HEK293 (cell line): Measurements from ENCODE around the gene EYS.

Source experiments
- GLIS2 ChIP-seq: fragments of 450-650 bp; formaldehyde crosslinking; IDR thresholded peaks from 2 replicates; pipeline ENCODE4 v1.5.1; 2016; ENCODE audit warnings: missing biosample characterization, missing genetic modification characterization
- KLF16 ChIP-seq: fragments of 450-650 bp; formaldehyde crosslinking; IDR thresholded peaks from 2 replicates; pipeline ENCODE4 v1.5.1; 2017; ENCODE audit warnings: missing biosample characterization, missing genetic modification characterization
- SETDB1 ChIP-seq: IDR thresholded peaks from one replicate; pipeline ENCODE4 v1.6.1; 2017; ENCODE audit warnings: mild to moderate bottlenecking, low read length, moderate library complexity, mixed read lengths; ENCODE audit not compliant: insufficient read length
- TCF7L2 ChIP-seq: IDR thresholded peaks from 2 replicates; pipeline ENCODE4 v1.6.1; 2011; ENCODE audit warnings: low read depth, mild to moderate bottlenecking, inconsistent platforms, low read length, moderate library complexity, borderline replicate concordance
- YY1 ChIP-seq: fragments of 450-650 bp; formaldehyde crosslinking; IDR thresholded peaks from 2 replicates; pipeline ENCODE4 v1.5.1; 2018; ENCODE audit warnings: missing biosample characterization, missing genetic modification characterization
- ZBTB1 ChIP-seq: fragments of 450-650 bp; formaldehyde crosslinking; IDR thresholded peaks from 2 replicates; pipeline ENCODE4 v1.5.1; 2016; ENCODE audit warnings: missing biosample characterization, missing genetic modification characterization
- ZFP69B ChIP-seq: fragments of 450-650 bp; formaldehyde crosslinking; IDR thresholded peaks from 2 replicates; pipeline ENCODE4 v1.5.1; 2016; ENCODE audit warnings: missing biosample characterization, missing genetic modification characterization
- ZNF138 ChIP-seq: fragments of 450-650 bp; formaldehyde crosslinking; IDR thresholded peaks from 2 replicates; pipeline ENCODE4 v1.5.1; 2016; ENCODE audit warnings: missing biosample characterization, missing genetic modification characterization, borderline replicate concordance
- ZNF274 ChIP-seq, 2 experiments: fragments of 200-500 bp in 1 of 2; fragments of 450-650 bp in 1 of 2; sonication (Bioruptor generic) in 1 of 2; formaldehyde crosslinking in 1 of 2; IDR thresholded peaks; 2 replicates each; pipeline versions ENCODE4 v1.5.1 to v1.6.1; 2014 to 2016; ENCODE audit warnings: borderline replicate concordance in 1 of 2, inconsistent platforms in 1 of 2, low read length in 1 of 2, missing biosample characterization in 1 of 2, missing genetic modification characterization in 1 of 2
- ZNF366 ChIP-seq: fragments of 450-650 bp; formaldehyde crosslinking; conservative IDR thresholded peaks from 2 replicates; pipeline ENCODE4 v1.5.1; 2016; ENCODE audit warnings: missing biosample characterization, missing genetic modification characterization
- ZNF426 ChIP-seq: fragments of 450-650 bp; formaldehyde crosslinking; IDR thresholded peaks from 2 replicates; pipeline ENCODE4 v1.5.1; 2017; ENCODE audit warnings: missing biosample characterization, missing genetic modification characterization, mild to moderate bottlenecking, inconsistent platforms, moderate library complexity
- ZNF529 ChIP-seq: fragments of 450-650 bp; formaldehyde crosslinking; IDR thresholded peaks from 2 replicates; pipeline ENCODE4 v1.5.1; 2017; ENCODE audit warnings: missing genetic modification characterization, missing biosample characterization; ENCODE audit not compliant: insufficient replicate concordance
- TF ChIP-seq, protein P1 (sequence below): fragments of 450-650 bp; formaldehyde crosslinking; IDR thresholded peaks from 2 replicates; pipeline ENCODE4 v1.5.1; 2016; ENCODE audit warnings: missing biosample characterization, missing genetic modification characterization
- TF ChIP-seq, protein P2 (sequence below): fragments of 450-650 bp; formaldehyde crosslinking; IDR thresholded peaks from 2 replicates; pipeline ENCODE4 v1.5.1; 2016; ENCODE audit warnings: missing biosample characterization, missing genetic modification characterization, low read depth

DNA sequence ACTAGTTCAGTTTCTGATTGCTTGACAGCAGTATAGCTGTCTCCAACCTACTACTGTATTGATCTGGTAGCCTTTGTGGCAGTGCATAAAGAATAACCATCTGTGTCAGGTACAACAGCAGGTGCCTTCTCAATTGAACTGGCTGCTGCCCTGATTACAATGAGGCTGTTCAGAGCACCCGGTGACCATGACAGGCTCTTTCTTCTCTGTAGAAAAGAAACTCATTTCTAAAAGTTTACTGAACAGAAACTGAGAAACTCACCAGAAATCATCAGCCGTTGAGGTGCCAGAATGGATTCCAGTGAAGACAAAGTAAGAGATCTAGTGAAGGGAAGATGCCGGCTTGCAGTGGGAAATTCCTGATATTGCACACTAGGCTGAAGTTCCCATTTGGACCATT lies 1117.1 kb downstream of the EYS start:
- TF ChIP-seq ZNF138 (tag by site-specific recombination), result no peak
- TF ChIP-seq, protein P1, sequence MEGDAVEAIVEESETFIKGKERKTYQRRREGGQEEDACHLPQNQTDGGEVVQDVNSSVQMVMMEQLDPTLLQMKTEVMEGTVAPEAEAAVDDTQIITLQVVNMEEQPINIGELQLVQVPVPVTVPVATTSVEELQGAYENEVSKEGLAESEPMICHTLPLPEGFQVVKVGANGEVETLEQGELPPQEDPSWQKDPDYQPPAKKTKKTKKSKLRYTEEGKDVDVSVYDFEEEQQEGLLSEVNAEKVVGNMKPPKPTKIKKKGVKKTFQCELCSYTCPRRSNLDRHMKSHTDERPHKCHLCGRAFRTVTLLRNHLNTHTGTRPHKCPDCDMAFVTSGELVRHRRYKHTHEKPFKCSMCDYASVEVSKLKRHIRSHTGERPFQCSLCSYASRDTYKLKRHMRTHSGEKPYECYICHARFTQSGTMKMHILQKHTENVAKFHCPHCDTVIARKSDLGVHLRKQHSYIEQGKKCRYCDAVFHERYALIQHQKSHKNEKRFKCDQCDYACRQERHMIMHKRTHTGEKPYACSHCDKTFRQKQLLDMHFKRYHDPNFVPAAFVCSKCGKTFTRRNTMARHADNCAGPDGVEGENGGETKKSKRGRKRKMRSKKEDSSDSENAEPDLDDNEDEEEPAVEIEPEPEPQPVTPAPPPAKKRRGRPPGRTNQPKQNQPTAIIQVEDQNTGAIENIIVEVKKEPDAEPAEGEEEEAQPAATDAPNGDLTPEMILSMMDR (tag by site-specific recombination), result no peak
- TF ChIP-seq, protein P2, sequence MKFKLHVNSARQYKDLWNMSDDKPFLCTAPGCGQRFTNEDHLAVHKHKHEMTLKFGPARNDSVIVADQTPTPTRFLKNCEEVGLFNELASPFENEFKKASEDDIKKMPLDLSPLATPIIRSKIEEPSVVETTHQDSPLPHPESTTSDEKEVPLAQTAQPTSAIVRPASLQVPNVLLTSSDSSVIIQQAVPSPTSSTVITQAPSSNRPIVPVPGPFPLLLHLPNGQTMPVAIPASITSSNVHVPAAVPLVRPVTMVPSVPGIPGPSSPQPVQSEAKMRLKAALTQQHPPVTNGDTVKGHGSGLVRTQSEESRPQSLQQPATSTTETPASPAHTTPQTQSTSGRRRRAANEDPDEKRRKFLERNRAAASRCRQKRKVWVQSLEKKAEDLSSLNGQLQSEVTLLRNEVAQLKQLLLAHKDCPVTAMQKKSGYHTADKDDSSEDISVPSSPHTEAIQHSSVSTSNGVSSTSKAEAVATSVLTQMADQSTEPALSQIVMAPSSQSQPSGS (tag by site-specific recombination), result no peak
- no peak for TF ChIP-seq SETDB1
- no peak for TF ChIP-seq ZNF274 (IDR thresholded peaks at IDR 0.05; ENCODE audit: low read length)
- no peak for TF ChIP-seq ZNF274 (tag by site-specific recombination; IDR thresholded peaks at IDR 0.05; ENCODE audit: borderline replicate concordance)
- TF ChIP-seq TCF7L2, result no peak
- no peak for TF ChIP-seq ZBTB1
- no peak for TF ChIP-seq YY1
- TF ChIP-seq ZNF426, result no peak
- no peak for TF ChIP-seq GLIS2
- TF ChIP-seq ZNF529 (tag by site-specific recombination), result no peak
- TF ChIP-seq ZNF366 (tag by site-specific recombination), result no peak
- no peak for TF ChIP-seq ZFP69B
- no peak for TF ChIP-seq KLF16 (tag by site-specific recombination)
